Heart left ventricle (tissue), 13 donors: Measurements from ENCODE around the gene METRN.

ENCODE experiments used
- POLR2A ChIP-seq, 2 donors: fragments of 450-650 bp; IDR thresholded peaks; one replicate each; pipeline ENCODE4 v1.6.1; 2017; ENCODE audit warnings: antibody characterized with exemption in 2 of 2, mild to moderate bottlenecking in 2 of 2, moderate library complexity in 2 of 2
- TF ChIP-seq, protein P1 (sequence below), 12 donors: fragments of 200-600 bp; sonication (generic) in 4 of 12; IDR thresholded peaks; one replicate each; pipeline versions ENCODE4 v1.5.0 to v1.8.0; 2018 to 2022; ENCODE audit warnings: antibody characterized with exemption in 12 of 12, mild to moderate bottlenecking in 5 of 12
- donor health status: ischemic (EF 13 %, LVEDD 7.1; RV severe dilation, severe dysfunction).
- donor health status: DM: no; HTN: yes; CAD: no.
- donor health status: DM: no; HTN: no; CAD: no.
- donor health status: ischemic (EF 25% LVEDD 6.9; RV normal size, moderate dysfunction).
- donor health status: ischemic (EF 25% LVEDD 5.7; RV mildly dilated, moderate dysfunction).
- donor health status: ischemic (EF 35%, LVEDD 5.7; RV mildly dilated, moderate dysfunction).
- donor health status: nonischemic (EF 11% LVEDD 7.7; RV severe dilation, severe dysfunction).
- donor health status: DM: yes; HTN: yes; CAD: no.
- donor health status: PGD.
- donor health status: ischemic (EF 29% LVEDD 5.4; RV normal size, mild dysfunction).
- donor health status: nonischemic (EF 23%, LVEDD 6.1; RV moderate dilation, normal function).

DNA sequence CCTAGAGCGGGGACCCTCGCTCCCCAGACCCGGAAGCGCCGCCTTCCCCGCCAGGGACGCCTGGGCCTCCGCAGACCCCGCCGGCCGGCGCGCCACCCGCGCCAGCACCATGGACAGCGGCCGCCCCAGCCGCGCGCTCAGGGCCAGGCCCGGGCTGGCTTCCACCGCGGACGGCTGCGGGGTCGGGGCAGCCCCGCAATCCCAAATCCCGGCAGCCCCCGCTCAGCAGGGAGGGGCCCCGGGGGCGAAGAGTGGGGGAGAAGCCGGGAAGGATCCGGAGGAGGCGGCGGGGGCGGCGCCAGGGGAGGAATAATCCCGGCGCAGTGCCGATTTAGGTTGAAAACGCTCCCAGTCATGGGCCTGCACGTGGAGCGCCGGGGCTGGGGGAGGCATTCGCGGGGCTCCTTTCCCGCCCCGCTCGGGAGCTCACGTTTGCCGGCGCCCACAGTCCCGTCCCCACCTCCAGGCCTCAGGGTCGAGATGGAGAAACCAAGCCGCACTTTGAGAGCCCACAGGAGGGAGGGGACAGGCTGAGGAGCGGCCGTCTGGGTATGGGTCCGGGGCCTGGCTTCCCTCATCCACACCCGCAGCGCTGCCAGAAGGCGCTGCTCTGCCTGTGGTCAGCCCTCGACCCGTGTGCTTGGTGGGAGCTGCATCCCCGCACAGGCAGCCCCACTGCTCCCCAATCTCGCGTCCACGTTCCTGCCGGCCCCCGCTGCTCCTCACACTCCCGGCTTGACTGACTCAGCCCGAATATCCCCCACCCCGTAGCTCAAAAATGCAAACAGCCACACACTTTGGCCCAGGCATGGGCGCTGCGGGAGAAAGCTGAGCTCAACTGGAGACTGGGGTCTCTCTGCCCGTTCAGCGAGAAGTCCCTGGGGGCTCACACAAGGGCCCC, 14.0 kb upstream of the METRN start:
- TF ChIP-seq POLR2A (IDR thresholded peaks at IDR 0.05) = no peak
- TF ChIP-seq, protein P1, sequence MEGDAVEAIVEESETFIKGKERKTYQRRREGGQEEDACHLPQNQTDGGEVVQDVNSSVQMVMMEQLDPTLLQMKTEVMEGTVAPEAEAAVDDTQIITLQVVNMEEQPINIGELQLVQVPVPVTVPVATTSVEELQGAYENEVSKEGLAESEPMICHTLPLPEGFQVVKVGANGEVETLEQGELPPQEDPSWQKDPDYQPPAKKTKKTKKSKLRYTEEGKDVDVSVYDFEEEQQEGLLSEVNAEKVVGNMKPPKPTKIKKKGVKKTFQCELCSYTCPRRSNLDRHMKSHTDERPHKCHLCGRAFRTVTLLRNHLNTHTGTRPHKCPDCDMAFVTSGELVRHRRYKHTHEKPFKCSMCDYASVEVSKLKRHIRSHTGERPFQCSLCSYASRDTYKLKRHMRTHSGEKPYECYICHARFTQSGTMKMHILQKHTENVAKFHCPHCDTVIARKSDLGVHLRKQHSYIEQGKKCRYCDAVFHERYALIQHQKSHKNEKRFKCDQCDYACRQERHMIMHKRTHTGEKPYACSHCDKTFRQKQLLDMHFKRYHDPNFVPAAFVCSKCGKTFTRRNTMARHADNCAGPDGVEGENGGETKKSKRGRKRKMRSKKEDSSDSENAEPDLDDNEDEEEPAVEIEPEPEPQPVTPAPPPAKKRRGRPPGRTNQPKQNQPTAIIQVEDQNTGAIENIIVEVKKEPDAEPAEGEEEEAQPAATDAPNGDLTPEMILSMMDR (IDR thresholded peaks at IDR 0.05) = no peak
